HCT116 (cell line): ENCODE measurements around the gene LPAR3. TPM values are rescaled to one million over a fixed set of nuclear protein-coding genes. Genes with fewer than 3 reads are reported as not detected.

Experiments
- ATAC-seq: fragments of 200-7000 bp; cut with Tn5 transposase; 2 replicates; pipeline ENCODE4 v1.9.1; 2020; ENCODE audit warnings: mild to moderate bottlenecking, moderate library complexity
- BruUV-seq: library from RNA; stranded (reverse); fragments of 400-500 nt; replicated peaks from 2 replicates; lab custom pipeline; 2021; lab: Mats Ljungman, UMichigan
- CTCF ChIA-PET: fragments of 300-600 bp; sonication (Branson Sonifier 250); formaldehyde crosslinking; loops from one replicate; lab custom pipeline; 2021; ENCODE audit warnings: antibody characterized with exemption; lab: Charles Lee
- POLR2A ChIA-PET: fragments of 300-600, 350-600 bp; sonication (Branson Sonifier 250); formaldehyde crosslinking; loops from one replicate; lab custom pipeline; 2021; ENCODE audit warnings: antibody characterized with exemption; lab: Charles Lee
- RAD21 ChIA-PET, 2 experiments: fragments of 300-600 bp; sonication (Branson Sonifier 250); formaldehyde crosslinking; loops; one replicate each; lab custom pipeline; 2023; ENCODE audit warnings: low total read pairs in 2 of 2; ENCODE audit not compliant: uncharacterized antibody in 2 of 2, unreplicated experiment in 2 of 2, low non-redundant PET in 1 of 2; lab: Charles Lee
- DNase-seq: peaks from one replicate; pipeline ENCODE4 v3.0.0-alpha.2; 2010; ENCODE audit warnings: low read depth, low spot score
- H2AFZ ChIP-seq: fragments of 200-600 bp; shearing (Covaris generic), sonication (generic); 2 replicates; pipeline ENCODE4 v1.6.1; 2017; ENCODE audit warnings: low read depth, mixed run types, mixed read lengths, antibody characterized with exemption, low read length; ENCODE audit not compliant: poor library complexity, severe bottlenecking
- H3K27ac ChIP-seq: 2 replicates; pipeline ENCODE4 v1.5.1; 2012; ENCODE audit warnings: low read depth, low read length
- H3K27me3 ChIP-seq: fragments of 200-600 bp; sonication (generic); 2 replicates; pipeline ENCODE4 v1.6.1; 2016; ENCODE audit warnings: mixed run types, low read length, mixed read lengths; ENCODE audit not compliant: insufficient read depth
- H3K36me3 ChIP-seq, 2 experiments: fragments of 200-500 bp in 1 of 2; fragments of 200-600 bp in 1 of 2; sonication (Bioruptor generic) in 1 of 2; sonication (generic) in 1 of 2; 2 replicates each; pipeline versions ENCODE4 v1.5.1 to v1.6.1; 2014 to 2016; ENCODE audit warnings: low read length in 2 of 2, inconsistent platforms in 1 of 2, mixed read lengths in 1 of 2, mixed run types in 1 of 2; ENCODE audit not compliant: insufficient read depth in 2 of 2, control insufficient read depth in 1 of 2
- H3K4me1 ChIP-seq, 2 experiments: fragments of 200-600 bp in 1 of 2; sonication (generic) in 1 of 2; 2 replicates each; pipeline versions ENCODE4 v1.5.1 to v1.6.1; 2012 to 2017; ENCODE audit warnings: low read length in 2 of 2, inconsistent platforms in 1 of 2, mild to moderate bottlenecking in 1 of 2, mixed read lengths in 1 of 2, mixed run types in 1 of 2, moderate library complexity in 1 of 2; ENCODE audit not compliant: insufficient read depth in 2 of 2, control insufficient read depth in 1 of 2
- H3K4me2 ChIP-seq: fragments of 200-600 bp; sonication (generic); 2 replicates; pipeline ENCODE4 v1.6.1; 2017; ENCODE audit warnings: mixed run types, low read length, mixed read lengths
- H3K4me3 ChIP-seq, 2 experiments: fragments of 200-600 bp in 1 of 2; sonication (generic) in 1 of 2; replicated peaks in 1 of 2; 2 replicates each; pipeline ENCODE4 v1.5.1; 2011 to 2016; ENCODE audit warnings: low read length in 2 of 2, control low read depth in 1 of 2, low read depth in 1 of 2, mild to moderate bottlenecking in 1 of 2, mixed read lengths in 1 of 2, mixed run types in 1 of 2
- H3K79me2 ChIP-seq: fragments of 200-600 bp; sonication (generic); 2 replicates; pipeline ENCODE4 v1.6.1; 2017; ENCODE audit warnings: mild to moderate bottlenecking, mixed run types, low read length, moderate library complexity, mixed read lengths; ENCODE audit not compliant: insufficient read depth
- H3K9ac ChIP-seq: fragments of 200-600 bp; sonication (generic); 2 replicates; pipeline ENCODE4 v1.6.1; 2016; ENCODE audit warnings: low read length, mixed read lengths
- H3K9me2 ChIP-seq: fragments of 200-600 bp; sonication (generic), shearing (Covaris generic); 2 replicates; pipeline ENCODE4 v1.6.1; 2017; ENCODE audit warnings: mixed run types, mild to moderate bottlenecking, moderate library complexity; ENCODE audit not compliant: insufficient read depth
- H3K9me3 ChIP-seq, 2 experiments: fragments of 200-500 bp in 1 of 2; fragments of 200-600 bp in 1 of 2; sonication (Bioruptor generic) in 1 of 2; sonication (generic) in 1 of 2; 2 replicates each; pipeline ENCODE4 v1.6.1; 2014 to 2017; ENCODE audit warnings: low read length in 2 of 2, mixed read lengths in 2 of 2, inconsistent platforms in 1 of 2, low read depth in 1 of 2, mild to moderate bottlenecking in 1 of 2, mixed run types in 1 of 2, moderate library complexity in 1 of 2; ENCODE audit not compliant: control insufficient read depth in 1 of 2, insufficient read depth in 1 of 2
- H4K20me1 ChIP-seq: fragments of 200-600 bp; sonication (generic), shearing (Covaris generic); 2 replicates; pipeline ENCODE4 v1.6.1; 2017; ENCODE audit warnings: mixed run types, mild to moderate bottlenecking, moderate library complexity; ENCODE audit not compliant: insufficient read depth
- CBX3 ChIP-seq: IDR thresholded peaks from 2 replicates; pipeline ENCODE4 v1.6.1; 2012; ENCODE audit warnings: low read depth
- CTCF ChIP-seq, 3 experiments: fragments of 200-600 bp in 1 of 3; sonication (generic) in 1 of 3; IDR thresholded peaks in 2 of 3; conservative IDR thresholded peaks in 1 of 3; 2 replicates each; pipeline ENCODE4 v1.5.1; 2012 to 2017; ENCODE audit warnings: low read depth in 2 of 3, low read length in 2 of 3, antibody characterized with exemption in 1 of 3, borderline replicate concordance in 1 of 3, control low read depth in 1 of 3, mild to moderate bottlenecking in 1 of 3, mixed read lengths in 1 of 3, mixed run types in 1 of 3, moderate library complexity in 1 of 3; ENCODE audit not compliant: insufficient read depth in 1 of 3
- ELF1 ChIP-seq: IDR thresholded peaks from 2 replicates; pipeline ENCODE4 v1.6.1; 2012; ENCODE audit warnings: low read depth, borderline replicate concordance
- EZH2 ChIP-seq: fragments of 200-600 bp; sonication (generic); IDR thresholded peaks from 2 replicates; pipeline ENCODE4 v1.6.1; 2017; ENCODE audit warnings: antibody characterized with exemption, mixed run types
- SRF ChIP-seq: IDR thresholded peaks from 2 replicates; pipeline ENCODE4 v1.6.1; 2012; ENCODE audit warnings: low read depth
- TCF7L2 ChIP-seq: IDR thresholded peaks from 2 replicates; pipeline ENCODE4 v1.7.0; 2011; ENCODE audit warnings: borderline replicate concordance, inconsistent platforms; ENCODE audit not compliant: insufficient read depth, insufficient read length; ENCODE audit errors: extremely low read depth
- YY1 ChIP-seq: IDR thresholded peaks from 2 replicates; pipeline ENCODE4 v1.6.1; 2011; ENCODE audit warnings: low read length, low read depth, moderate library complexity, mild to moderate bottlenecking; ENCODE audit not compliant: insufficient replicate concordance; ENCODE audit errors: extremely low read depth
- ZFX ChIP-seq: fragments of 450-650 bp; IDR thresholded peaks from 2 replicates; pipeline ENCODE4 v1.6.1; 2017
- ZNF274 ChIP-seq: fragments of 200-500 bp; sonication (Bioruptor generic); IDR thresholded peaks from 2 replicates; pipeline ENCODE4 v1.6.1; 2014; ENCODE audit warnings: mild to moderate bottlenecking, low read depth, low read length, inconsistent platforms
- intact Hi-C: fragments of 100-400 bp; cut with micrococcal nuclease; formaldehyde crosslinking; loops from 2 replicates; pipeline ENCODE4 v1.10.0; 2022
- total RNA-seq: library from RNA; stranded (reverse); gene quantifications from one replicate; pipeline ENCODE4 v1.2.1, GENCODE V29; 2021; ENCODE audit not compliant: unreplicated experiment
- TF ChIP-seq, protein P1 (sequence below): IDR thresholded peaks from 2 replicates; pipeline ENCODE4 v1.6.1; 2012
- TF ChIP-seq, protein P2 (sequence below): IDR thresholded peaks from 2 replicates; pipeline ENCODE4 v1.6.1; 2012

The LPAR3 gene
- total RNA-seq, 1 experiment from 2014 or later = 27.2 TPM

DNA sequence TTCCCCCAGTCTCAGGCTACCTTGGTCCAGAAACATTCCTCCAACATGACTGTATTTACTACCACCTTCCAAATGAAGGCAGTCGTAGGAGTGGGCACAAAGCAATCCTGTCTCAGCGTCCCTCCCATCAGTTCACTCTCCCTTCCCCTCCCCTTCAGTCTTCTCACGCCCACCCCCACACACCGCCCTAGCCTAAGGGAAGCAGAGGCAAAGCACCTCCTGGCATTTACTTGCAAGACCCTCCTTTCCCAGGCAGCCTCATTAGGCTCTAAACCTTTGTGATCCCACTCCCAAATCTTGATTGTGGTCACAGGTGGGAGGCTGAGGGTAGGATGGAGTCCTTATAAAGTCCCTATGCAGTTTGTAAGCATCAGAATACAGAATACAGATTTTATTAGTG is 23.9 kb upstream of the LPAR3 start:
- intact Hi-C loops = no loop called here
- H3K4me3 ChIP-seq = no peak overlapping the region
- no peak for ATAC-seq

DNA sequence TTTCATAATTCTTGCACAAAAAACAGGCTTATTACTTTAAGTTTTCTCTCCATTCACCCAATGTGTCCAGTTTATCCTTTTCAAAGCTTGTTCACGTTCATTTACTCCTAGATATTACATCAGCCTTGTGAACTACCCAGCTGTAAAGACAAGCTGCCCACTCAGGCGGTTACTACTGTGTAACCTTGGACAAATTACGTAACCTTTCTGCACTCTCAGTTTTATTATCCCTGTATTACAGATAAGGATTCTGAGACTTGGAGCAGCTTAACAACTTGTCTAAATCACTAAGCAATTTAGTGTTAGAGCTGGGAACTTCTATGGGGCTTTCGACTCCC is 20.5 kb upstream of the LPAR3 start:
- ChIA-PET CTCF (no interaction called here), RAD21 (no interaction called here), POLR2A (no interaction called here)
- H3K4me1 ChIP-seq = no peaks in the 10 kb centered on the region
- H3K27me3 ChIP-seq = no peaks in the 10 kb centered on the region
- no peaks in the 10 kb centered on the region for H3K36me3 ChIP-seq
- H3K4me2 ChIP-seq = no peak overlapping the region
- TF ChIP-seq EZH2 = no peak
- TF ChIP-seq ELF1 = no peak
- no peak for TF ChIP-seq SRF
- TF ChIP-seq, protein P1, sequence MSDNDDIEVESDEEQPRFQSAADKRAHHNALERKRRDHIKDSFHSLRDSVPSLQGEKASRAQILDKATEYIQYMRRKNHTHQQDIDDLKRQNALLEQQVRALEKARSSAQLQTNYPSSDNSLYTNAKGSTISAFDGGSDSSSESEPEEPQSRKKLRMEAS = no peak
- TF ChIP-seq ZFX = no peak
- TF ChIP-seq ZNF274 = no peak
- TF ChIP-seq CTCF (IDR thresholded peaks at IDR 0.05 in 2 of 3, conservative IDR thresholded peaks at IDR 0.05 in 1 of 3; ENCODE audit: borderline replicate concordance in 1 of 3, insufficient read depth in 1 of 3, low read depth in 2 of 3, low read length in 2 of 3) = no peak
- TF ChIP-seq, protein P2, sequence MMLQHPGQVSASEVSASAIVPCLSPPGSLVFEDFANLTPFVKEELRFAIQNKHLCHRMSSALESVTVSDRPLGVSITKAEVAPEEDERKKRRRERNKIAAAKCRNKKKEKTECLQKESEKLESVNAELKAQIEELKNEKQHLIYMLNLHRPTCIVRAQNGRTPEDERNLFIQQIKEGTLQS = no peak
- no peak for TF ChIP-seq CBX3
- DNase-seq (no peak), ATAC-seq (no peak)
- no peaks in the 10 kb centered on the region for H4K20me1 ChIP-seq
- H3K4me3 ChIP-seq = no peak overlapping the region
- H3K9ac ChIP-seq = no peak overlapping the region
- H3K9me3 ChIP-seq = no peaks in the 10 kb centered on the region
- no peak overlapping the region for H2AFZ ChIP-seq
- no peaks in the 10 kb centered on the region for H3K9me2 ChIP-seq
- H3K27ac ChIP-seq = no peak overlapping the region
- no peaks in the 10 kb centered on the region for H3K79me2 ChIP-seq
- BruUV-seq = no TSS peak
- intact Hi-C loops = no loop called here

More for the DNA sequence above, 23.9 kb upstream of the LPAR3 start:
- POLR2A ChIA-PET = no interaction called here
- H3K79me2 ChIP-seq = no peaks in the 10 kb centered on the region
- no peak overlapping the region for H3K27ac ChIP-seq
- TF ChIP-seq TCF7L2 = no peak
- no peak for TF ChIP-seq YY1
- BruUV-seq = no TSS peak
- no peak overlapping the region for H3K4me2 ChIP-seq
- no peaks in the 10 kb centered on the region for H3K27me3 ChIP-seq
- no peaks in the 10 kb centered on the region for H3K36me3 ChIP-seq
- H2AFZ ChIP-seq = no peak overlapping the region
- CTCF ChIA-PET = no interaction called here
- H3K9ac ChIP-seq = no peak overlapping the region
- RAD21 ChIA-PET = no interaction called here
- H3K9me3 ChIP-seq = no peaks in the 10 kb centered on the region
- no peak for DNase-seq
- no peaks in the 10 kb centered on the region for H3K4me1 ChIP-seq
- H4K20me1 ChIP-seq = no peaks in the 10 kb centered on the region
- no peaks in the 10 kb centered on the region for H3K9me2 ChIP-seq
